HG03097 (cell line): ENCODE measurements around the gene C1orf87.

Experiments
- ATAC-seq: cut with Tn5 transposase; IDR thresholded peaks from one replicate; pipeline ENCODE4 v1.9.1; 2021; ENCODE audit not compliant: unreplicated experiment, low FRiP score

C1orf87 gene

DNA sequence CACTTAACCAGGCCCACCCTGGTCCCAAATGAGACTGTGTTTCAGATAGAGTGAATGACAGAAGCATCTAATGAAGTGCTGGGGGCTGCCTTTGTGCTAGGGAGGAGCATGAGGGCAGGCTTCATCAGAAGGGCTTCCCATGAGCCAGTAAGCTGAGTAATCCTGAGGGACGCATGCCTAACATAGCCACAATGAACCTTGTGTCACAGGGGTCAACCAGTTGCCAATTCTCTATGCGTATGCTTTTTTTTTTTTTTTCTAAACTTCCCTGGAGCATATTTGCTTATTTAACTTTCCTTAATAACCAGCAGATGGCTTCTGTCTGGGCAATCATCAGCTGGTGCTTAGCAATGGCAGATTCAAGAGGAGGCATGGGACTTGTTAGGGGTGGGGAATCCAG lies 121.5 kb downstream of the C1orf87 start:
- no peak for ATAC-seq

DNA sequence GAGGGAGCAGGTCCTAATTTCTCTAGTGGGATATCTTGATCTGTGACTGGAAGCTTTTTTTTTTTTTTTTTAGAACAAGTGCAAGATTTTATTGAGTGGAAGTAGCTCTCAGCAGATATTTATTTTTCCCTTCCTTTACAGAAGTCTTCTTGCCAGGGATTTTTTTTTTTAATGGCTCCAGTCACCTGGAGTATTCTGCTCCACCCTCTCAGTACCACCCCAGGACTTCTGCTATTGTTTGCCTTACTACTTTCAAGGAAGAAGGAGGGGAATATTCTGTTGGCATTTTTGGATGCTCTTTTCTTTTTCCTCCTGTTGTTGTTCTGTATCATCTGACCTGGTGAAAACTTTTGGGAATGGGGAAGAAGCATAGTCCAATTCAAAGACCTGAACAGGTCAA lies 123.9 kb downstream of the C1orf87 start:
- ATAC-seq, result no peak

DNA sequence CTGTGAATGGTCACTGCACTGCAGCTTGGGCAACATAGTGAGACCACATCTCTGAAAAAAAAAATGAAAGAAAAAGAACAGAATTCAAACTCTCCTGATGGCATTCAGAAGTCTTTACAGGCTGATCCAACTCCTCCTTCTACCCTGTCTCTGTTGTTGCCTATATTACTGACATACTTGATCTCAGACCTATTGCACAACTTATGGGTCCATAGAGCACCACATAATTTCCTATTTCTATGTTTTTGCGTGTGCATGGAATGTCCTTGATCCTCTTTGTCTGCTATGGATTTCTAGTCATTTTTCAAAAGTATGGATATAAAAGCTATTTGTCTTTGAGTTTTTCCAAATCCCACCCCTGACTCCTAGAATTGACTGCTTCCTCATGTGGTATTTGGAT lies 124.6 kb downstream of the C1orf87 start:
- no peak for ATAC-seq

DNA sequence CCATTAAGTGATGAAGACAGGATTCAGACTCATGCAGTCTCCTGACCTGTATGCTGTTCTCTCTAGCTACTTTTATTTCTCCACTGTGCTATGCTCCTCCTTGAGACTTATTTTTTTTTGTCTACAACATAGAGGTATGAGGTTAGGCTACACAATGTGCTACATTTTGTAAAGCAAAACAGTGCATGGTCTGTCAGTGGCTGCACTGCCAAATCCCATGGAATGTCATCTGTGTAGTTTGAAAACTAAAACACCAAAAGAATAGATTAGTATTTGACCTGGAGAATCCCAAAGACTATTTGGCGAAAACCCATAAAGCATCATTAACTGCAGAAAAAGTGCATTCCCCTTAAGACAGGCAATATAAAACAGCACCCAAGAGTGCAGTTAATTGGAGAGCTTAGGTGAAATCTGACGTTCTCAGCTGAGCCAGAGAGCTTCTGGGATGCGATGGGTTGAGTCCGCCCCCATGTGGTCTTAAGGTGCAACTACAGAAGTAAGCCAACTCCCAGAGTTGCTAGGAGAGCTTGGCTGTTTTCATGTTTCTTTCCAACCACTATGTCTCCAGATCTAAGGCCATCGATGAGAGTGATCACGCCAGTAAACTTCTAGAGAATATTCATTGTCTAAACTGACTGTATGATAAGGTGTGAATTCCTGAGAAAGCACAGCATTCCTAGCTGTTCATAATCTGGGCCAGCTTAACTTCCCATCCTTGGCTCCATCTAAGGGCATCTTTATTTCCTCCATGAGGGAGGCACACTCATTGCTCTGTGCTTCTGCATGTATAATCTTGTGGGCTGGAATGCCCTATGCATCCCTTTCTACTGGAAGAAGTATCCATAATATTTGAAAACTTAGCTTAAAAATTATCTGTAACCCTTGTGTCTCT lies 126.3 kb downstream of the C1orf87 start:
- ATAC-seq, result peak; percentile 89

DNA sequence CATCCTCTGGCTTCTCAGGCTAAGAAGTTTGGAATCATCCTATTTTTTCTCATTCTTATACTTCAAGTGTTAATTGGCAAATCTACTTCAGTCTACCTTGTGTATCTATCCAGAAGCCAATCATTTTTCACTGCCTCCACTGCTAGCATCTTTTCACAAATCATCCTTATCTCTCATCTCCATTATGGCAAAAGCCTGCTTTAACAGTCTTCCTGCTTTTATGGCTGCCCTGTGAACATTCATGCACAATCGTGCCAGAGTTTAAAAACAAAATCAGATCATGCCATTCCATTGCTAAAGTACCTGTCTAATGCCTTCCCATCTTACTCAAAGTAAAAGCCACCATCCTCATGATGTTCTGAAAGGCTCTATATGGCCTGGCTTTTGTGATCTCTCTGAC lies 127.8 kb downstream of the C1orf87 start:
- no peak for ATAC-seq
